ENCODE results near the gene QSOX2.

Gene QSOX2

DNA sequence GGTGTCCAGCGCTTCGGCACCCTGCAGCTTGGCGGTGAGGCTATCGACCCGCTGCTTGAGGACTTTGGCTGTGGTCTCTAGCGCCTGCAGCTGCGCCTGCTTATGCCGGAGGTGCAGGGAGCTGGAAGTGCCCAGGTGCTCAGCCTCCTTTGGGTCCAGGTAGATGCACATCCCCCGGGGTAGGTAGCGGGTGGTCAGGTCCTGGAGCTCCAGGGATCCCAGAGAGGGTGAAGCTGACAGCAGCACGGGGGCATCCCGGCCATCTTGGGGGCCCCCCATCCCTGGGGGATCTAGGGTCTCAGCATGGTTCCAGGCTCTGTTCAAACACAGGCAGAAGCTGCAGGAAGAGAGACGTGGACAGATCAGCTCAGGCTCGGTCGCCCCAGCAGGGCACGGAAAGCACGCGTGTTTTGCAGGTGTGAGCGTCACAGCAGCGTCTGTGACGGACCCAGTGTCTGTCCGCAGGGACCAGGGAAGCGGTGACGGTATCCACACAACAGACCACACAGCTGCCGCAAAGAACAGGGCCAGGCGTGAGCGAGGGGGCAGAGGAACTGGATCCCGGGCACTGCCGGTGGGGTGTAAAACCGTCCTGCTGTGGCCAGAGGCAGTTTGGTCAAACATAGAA is 40.9 kb upstream of the QSOX2 start:
- no peak for DNase-seq (ENCODE audit: low read depth in 2 of 2)
- TF ChIP-seq, protein P1, sequence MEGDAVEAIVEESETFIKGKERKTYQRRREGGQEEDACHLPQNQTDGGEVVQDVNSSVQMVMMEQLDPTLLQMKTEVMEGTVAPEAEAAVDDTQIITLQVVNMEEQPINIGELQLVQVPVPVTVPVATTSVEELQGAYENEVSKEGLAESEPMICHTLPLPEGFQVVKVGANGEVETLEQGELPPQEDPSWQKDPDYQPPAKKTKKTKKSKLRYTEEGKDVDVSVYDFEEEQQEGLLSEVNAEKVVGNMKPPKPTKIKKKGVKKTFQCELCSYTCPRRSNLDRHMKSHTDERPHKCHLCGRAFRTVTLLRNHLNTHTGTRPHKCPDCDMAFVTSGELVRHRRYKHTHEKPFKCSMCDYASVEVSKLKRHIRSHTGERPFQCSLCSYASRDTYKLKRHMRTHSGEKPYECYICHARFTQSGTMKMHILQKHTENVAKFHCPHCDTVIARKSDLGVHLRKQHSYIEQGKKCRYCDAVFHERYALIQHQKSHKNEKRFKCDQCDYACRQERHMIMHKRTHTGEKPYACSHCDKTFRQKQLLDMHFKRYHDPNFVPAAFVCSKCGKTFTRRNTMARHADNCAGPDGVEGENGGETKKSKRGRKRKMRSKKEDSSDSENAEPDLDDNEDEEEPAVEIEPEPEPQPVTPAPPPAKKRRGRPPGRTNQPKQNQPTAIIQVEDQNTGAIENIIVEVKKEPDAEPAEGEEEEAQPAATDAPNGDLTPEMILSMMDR (IDR thresholded peaks at IDR 0.05; ENCODE audit: low read depth, low read length), result no peak
- H3K4me3 ChIP-seq (replicated peaks in 1 of 2; ENCODE audit: low read depth in 2 of 2, low read length in 2 of 2), result no peak overlapping the region

DNA sequence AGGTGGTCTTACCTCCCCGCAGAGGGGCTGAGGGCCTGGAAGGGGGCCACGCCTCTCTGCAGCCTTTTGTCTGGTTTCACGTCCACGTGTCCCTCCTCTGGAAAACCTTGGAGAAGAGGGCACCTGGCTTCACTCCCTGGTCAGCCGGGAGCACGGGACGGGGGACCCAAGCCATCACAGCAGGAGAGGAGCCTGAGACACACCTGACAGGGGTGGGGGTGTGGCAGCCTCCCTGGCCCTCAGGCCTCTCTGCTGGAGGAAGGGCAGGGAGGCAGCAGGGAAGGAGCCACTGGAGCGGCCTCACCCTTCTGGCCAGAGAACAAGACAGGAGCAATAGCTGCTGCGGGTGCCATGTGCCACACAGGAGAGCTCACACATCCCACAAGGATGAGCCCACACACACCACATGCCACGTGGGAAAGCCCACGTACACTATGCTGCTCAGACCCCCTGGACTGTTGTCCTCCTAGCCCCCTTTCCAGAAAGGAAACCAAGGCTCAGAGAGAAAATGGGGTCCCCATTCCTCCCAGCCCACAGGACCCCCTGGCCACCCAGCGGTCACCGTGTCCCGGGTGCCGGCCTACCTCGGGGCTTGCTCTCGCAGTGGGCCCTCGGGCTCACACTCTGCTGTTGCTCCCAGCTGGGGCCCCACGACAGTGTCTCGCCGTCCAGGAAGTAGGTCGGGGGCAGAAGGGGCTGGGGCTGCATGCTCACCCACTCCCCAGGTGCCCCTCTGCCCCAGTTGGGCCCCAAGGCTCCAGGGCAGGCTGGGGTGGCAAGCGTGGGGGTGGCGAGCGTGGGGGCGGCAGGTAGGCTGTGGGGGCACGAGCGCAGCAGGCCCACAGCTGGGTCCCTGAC is 40.1 kb upstream of the QSOX2 start:
- H3K4me3 ChIP-seq (replicated peaks in 1 of 2; ENCODE audit: low read depth in 2 of 2, low read length in 2 of 2), result no peak overlapping the region
- TF ChIP-seq, protein P1 (IDR thresholded peaks at IDR 0.05; ENCODE audit: low read depth, low read length), result no peak
- DNase-seq (ENCODE audit: low read depth in 2 of 2), result no peak

DNA sequence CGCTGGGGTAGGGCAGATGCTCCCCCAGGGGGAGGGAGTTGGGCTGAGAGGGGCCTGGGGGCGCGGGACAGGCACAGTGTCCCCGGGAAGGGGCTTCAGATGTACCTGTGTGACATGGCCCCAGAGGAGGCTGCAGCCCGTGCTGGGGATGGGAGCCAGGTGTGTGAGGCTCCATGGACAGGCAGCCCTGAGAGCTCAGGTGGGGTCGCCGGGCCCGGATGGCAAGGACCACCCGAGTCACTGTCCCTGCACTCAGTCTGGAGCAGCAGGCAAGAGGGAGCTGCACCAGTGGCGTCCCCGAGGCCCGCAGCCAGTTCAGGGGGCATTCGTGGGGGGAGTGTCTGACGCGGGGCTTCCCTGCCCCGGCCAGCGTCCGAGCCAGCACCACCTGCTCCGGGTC is 39.3 kb upstream of the QSOX2 start:
- TF ChIP-seq, protein P1 (IDR thresholded peaks at IDR 0.05; ENCODE audit: low read depth, low read length), result no peak
- no peak for DNase-seq (ENCODE audit: low read depth in 2 of 2)
- H3K4me3 ChIP-seq (replicated peaks in 1 of 2; ENCODE audit: low read depth in 2 of 2, low read length in 2 of 2), result no peak overlapping the region

DNA sequence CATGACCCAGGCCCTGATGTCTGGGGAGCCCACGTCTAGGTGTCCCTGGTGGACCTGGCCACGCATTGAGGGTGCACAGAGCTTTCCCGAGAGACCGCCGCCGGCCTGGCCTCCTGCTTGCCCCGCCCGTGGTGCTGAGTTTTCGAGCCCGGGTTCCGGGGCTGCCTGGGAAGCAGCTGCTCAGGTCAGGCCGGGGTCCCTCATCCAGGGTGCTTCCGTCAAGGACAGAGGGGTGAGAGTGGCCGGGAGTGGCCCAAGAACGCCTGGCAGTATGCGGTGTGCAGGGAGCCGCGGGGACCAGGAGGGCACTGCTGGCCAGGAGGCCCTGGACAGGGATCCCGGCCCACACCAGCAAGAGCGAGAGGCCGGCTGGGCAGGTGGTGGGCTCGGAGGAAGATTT is 38.7 kb upstream of the QSOX2 start:
- no peak for DNase-seq (ENCODE audit: low read depth in 2 of 2)
- no peak overlapping the region for H3K4me3 ChIP-seq (replicated peaks in 1 of 2; ENCODE audit: low read depth in 2 of 2, low read length in 2 of 2)
- TF ChIP-seq, protein P1 (IDR thresholded peaks at IDR 0.05; ENCODE audit: low read depth, low read length), result no peak

DNA sequence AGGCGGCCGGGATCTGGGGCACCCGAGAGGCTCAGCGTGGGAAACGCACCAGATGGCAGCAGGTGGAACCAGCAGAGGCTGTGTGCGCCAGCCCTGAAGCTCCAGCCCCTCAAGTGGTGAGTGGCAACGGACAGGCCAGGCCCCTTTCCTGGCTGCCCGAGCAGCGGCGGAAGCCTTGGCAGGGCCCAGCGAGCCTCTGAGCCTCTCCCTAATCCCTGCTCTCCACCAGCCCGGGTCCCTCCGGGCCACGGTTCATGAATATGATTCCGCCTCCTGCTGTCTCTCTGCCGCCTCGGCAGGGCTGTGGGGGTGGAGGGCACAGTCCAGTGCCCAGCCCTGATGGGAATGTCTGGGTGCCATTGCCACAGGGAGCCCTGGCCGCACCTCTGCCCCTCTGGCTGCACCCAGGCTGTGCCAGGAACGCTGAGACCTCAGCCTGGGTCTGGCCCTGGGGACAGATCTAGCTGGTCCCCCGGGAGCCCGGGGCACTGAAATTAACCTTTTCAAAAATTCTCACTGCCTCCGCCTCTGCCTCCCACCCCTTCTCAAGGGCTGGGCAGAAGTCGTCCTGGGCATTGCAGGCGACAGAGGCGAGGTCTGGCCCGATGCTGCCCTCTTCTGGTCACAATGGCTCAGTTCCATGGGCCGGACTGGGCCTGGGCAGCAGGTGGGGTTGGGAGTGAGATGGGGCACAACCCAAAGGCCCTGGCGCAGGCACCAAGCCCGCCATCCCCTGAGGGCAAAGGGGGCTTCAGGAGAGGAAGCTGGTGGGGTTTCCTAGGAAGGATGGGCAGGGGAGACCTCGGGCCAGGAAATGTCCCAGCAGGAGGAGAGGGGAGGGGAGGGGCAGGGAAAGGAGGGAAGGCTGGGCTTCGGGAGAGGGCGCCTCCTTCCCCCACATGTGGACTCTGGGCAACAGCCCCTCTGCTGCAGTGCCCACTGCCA is 38.0 kb upstream of the QSOX2 start:
- TF ChIP-seq, protein P1 (IDR thresholded peaks at IDR 0.05; ENCODE audit: low read depth, low read length), result peak; percentile 87
- H3K4me3 ChIP-seq (replicated peaks in 1 of 2; ENCODE audit: low read depth in 2 of 2, low read length in 2 of 2), result no peak overlapping the region
- DNase-seq (ENCODE audit: low read depth in 2 of 2), result peak; percentile 73 to 77

DNA sequence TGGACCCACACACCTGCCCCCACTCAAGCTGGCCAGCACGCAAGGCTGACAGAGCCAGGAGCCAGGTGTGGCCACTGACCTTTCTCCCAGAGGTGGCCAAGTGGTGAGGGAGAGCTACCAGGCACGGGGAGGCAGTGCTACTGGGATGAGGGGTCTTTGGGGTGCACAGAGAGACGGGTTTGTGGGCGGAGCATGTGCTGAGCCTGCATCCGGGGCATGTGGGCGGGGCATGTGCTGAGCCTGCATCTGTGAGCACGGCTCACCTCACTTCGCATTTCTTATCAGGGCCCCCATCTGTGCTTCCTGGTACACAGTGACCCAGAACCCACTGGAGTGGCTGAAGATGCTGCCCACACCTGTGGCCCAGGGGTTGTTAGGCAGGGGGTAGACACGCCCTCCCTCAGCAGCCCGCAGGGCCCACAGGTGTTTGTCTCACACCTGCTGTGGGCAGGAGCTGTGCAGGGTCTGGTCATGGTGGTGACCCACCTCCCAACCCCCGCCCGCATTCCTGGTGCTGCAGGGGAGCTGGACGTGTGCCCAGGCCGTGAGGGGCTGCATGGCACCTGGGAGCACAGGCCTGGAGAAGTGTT is 36.8 kb upstream of the QSOX2 start:
- TF ChIP-seq, protein P1 (IDR thresholded peaks at IDR 0.05; ENCODE audit: low read depth, low read length), result no peak
- no peak for DNase-seq (ENCODE audit: low read depth in 2 of 2)
- no peak overlapping the region for H3K4me3 ChIP-seq (replicated peaks in 1 of 2; ENCODE audit: low read depth in 2 of 2, low read length in 2 of 2)

Data from cardiac fibroblast (primary cell).